GM19239 (cell line): ENCODE measurements around the gene TIMM44.

Experiments used
- DNase-seq: peaks from one replicate; pipeline ENCODE4 v3.0.0; 2011; ENCODE audit warnings: low spot score; ENCODE audit not compliant: insufficient read length
- FAIRE-seq: peaks from 2 replicates; lab custom pipeline; 2011; peaks lifted over from hg19 to GRCh38; lab: Jason Lieb, UNC

The TIMM44 gene

DNA sequence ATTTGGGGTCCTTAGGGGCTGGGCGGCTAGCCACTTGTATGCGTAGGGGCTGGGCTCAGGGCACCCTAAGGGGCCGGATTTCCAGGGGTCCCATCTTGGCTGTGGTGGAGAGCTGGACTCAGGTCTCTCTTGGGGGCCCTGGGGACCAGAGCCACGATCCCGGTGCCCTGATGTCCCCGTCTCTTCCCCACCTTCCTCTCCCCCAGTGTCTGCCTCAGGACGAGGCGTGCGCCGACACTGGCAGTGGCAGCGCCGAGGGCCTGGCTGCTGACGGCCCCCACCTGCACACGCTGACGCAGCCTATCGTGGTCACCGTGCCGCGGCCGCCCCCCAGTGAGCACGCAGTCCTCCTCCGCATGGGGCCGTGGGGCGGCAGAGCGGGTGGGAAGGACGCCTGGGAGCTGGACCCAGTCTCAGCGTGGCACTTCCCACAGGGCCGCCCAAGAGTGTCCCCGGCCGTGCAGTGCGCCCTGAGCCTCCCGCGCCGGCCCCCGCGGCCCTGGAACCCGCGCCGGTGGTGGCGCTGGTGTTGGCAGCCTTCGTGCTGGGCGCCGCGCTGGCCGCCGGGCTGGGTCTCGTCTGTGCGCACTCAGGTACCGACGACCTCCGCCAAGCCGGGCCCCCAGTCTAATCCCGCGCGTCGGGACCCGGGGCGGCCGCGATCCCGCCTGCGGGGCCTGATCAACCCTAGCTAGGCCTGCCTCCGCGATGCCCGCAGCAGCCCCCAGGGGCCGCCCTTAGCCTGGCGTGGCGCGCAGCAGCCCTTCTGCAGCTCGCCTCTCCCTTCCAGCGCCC is 26.0 kb downstream of the TIMM44 start:
- DNase-seq (peak; percentile 78), FAIRE-seq (no peak)

- DNase-seq (no peak), FAIRE-seq (no peak)
Observed at GRCh38 chr19:7916955-7917266, 26.6 kb downstream of the TIMM44 start.

- DNase-seq (no peak), FAIRE-seq (no peak)
Observed at GRCh38 chr19:7916103-7916954, 27.1 kb downstream of the TIMM44 start.

DNA sequence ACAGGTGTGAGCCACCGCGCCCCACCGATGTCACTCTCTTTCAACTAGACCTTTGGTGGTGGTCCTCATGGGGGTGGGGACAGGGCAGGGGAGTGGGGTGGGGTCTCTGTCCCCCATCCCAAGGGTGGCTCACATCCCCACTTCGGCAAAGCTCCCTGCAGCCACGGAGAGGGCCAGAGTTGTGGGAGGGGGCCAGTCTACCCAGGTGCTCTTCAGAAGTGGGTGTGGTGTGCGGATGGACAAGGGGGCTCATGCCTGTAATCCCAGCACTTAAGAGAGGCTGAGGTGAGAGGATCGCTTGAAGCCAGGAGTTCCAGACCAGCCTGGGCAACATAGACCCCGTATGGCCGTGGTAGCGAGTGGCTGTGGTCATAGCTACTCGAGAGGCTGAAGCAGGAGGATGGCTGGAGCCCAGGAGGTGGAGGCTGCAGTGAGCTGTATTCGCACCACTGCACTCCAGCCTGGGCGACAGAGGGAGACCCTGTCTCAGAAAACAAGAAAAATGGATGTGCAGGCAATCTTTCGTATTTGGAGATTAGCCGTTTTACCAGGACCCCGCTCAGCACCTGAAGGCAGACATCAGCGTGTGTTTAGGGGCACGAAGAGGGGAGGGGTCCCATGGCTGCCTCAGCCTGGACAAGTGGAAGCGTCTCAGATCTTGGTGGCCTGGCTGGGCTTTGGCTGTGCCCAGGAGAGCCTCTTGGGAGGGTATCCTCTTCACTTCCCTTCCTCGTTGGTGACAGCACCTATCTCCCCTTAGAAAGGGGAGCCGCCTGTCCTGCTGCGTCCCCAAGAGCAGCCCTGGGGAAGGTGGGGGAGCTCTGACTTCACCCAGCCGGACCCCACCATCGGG is 28.0 kb downstream of the TIMM44 start:
- FAIRE-seq (no peak), DNase-seq (no peak)

- DNase-seq (no peak), FAIRE-seq (no peak)
Observed at GRCh38 chr19:7914598-7915045, 28.8 kb downstream of the TIMM44 start, which contains the start of gene TGFBR3L. Gene TGFBR3L (plus strand): TSS chr19:7914830.

- FAIRE-seq, result no peak
- no peak for DNase-seq
Observed at GRCh38 chr19:7914099-7914498, 29.4 kb downstream of the TIMM44 start.

DNA sequence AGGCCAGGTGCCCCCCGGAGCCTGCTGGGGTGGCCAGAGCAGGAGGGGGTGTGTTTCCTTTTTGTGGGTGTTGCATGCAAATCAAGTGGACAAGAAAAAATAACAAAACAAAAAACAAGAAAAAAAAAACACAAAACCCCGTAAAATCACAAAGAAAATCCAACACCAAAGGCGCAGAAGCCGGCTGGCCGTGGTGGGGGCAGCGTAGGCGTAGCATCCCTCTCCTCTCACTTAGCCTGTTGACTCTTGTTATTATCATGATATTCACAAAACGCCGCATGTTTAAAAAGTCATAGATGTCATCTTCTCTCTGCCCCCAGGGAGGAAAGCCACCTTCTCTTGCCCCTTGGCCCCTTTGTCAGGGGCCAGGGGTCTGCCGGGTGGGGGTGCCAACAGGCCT is 29.8 kb downstream of the TIMM44 start:
- FAIRE-seq (no peak), DNase-seq (no peak)

DNA sequence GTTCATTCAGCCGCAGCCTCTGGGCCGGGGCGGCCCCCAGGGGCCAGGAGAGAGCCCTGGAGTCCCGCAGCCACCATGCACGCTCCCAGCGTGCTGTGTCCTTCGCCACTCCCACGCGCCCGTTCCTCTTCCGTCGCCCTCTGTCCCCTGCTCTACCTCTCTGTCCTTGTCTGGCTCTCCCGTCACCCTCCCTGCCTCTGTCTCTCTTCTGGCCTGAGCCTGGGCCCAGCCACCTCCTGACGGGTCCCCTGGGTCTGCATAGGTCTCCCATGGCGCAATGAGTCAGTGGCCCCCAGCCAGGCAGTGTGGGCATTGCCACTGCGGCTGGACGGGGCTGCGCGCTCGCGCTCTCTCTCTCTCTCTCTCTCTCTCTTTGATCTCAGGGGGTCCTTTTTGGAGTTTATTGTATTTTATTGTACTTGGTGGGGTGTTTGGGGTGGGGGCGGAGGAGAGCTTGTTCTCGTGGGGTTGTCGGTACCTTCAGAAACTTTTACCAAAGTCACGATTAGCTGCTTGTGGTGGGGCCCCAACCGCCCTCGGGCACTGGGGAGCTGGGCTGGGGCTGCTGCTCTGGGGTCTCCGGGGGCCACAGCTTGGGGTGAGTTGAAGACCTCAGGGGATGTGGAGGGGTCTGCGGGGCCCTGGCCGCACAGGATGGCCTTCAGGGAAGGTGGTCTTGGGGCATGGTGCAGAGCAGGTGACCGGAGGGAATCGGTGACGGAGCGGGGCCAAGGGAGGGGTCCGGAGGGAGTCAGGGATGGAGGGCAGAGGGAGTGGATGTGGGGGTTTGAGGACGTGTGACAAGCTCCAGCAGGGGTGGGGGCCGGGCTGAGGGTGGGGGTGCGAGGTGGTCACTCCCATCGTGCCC is 30.5 kb downstream of the TIMM44 start:
- FAIRE-seq (no peak), DNase-seq (no peak)

GRCh38 chr19:7912144-7912696 is 31.2 kb downstream of the TIMM44 start:
- DNase-seq (no peak), FAIRE-seq (no peak)

DNA sequence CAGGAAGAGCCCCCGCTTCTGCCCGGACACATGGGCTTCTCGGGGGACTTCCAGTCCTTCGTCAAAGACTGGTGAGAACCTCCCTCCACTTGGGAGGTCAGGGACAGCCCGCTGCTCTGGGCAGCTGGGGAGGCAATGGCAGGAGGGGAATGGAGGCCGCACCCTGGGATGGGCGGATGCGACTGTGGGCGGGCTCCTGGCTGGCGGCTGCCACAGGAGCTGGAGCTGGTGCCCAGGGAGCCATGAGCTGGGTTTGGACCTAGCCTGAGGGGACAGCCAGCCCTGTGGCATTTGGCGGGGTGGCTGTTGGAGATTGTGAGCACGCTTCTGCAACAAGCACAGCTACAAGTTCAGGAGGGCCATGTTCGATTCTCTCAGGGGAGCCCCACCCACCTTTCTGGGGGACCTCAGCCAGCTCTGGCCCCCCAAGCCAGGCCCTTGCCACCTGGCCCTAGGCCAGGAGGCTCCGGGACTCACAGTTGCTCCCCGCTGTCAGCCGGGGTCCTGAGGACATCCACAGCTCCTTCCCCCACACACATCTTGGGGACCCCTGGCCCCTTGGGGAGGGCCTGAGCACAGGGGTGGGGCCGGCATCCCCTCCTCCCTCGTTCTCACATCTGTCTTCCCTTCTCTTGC is 31.8 kb downstream of the TIMM44 start:
- no peak for FAIRE-seq
- no peak for DNase-seq

- no peak for DNase-seq
- no peak for FAIRE-seq
Observed at GRCh38 chr19:7910321-7911161, 32.9 kb downstream of the TIMM44 start.

DNA sequence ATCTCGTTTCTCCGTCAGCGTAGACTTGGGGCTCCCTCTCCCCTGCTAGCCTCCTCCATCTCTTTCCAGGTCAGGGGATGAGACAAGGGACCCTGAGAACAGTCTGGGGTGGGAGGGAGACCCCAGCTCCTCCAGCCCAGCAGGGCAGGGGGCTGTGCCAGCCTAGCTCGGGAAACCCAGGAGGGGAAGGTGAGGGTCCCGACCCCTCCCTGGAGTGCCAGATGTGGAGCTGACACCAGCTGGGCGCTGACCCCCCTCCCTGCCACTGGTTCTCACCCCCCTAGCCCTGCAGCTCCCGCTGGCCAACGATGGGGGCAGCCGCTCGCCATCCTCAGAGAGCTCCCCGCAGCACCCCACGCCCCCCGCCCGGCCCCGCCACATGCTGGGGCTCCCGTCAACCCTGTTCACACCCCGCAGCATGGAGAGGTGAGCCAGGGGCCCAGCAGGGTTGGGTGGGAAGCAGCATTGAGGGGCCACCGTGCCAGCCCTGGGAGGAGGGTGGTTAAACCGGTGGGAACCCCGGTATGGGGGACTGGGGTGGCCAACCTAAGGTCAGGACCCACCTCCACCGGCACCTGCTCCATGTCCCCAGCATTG is 33.9 kb downstream of the TIMM44 start:
- DNase-seq (no peak), FAIRE-seq (no peak)

GRCh38 chr19:7908742-7909461 is 34.6 kb downstream of the TIMM44 start:
- no peak for DNase-seq
- no peak for FAIRE-seq

DNA sequence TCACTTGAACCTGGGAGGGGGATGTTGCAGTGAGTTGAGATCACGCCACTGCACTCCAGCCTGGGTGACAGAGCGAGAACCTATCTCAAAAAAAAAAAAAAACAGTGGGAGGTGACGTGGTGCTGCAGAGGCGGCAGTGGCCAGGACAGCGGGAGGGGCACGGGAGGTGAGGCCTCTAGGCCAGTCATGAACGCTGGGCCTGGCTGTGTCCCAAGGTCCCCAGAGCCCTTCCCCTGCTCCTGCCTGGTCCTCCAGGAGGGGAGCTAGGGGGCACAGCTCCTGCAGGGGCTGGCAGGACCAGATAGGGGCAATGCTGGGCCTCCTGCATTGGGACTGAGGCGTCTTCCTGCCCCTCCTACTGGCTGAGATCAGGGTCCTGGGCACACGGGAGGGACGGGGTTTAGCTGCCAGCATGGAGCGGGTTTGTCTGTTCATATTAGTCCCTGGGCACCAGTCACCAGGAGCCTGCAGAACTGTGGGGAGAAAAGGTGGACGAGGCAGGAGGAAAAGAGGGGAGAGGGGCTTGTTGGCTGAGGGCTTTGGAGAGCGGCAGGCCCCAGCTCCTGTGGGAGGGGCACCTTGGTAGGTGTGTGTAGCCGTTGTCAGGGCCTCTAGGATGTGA is 35.3 kb downstream of the TIMM44 start:
- DNase-seq, result no peak
- no peak for FAIRE-seq

DNA sequence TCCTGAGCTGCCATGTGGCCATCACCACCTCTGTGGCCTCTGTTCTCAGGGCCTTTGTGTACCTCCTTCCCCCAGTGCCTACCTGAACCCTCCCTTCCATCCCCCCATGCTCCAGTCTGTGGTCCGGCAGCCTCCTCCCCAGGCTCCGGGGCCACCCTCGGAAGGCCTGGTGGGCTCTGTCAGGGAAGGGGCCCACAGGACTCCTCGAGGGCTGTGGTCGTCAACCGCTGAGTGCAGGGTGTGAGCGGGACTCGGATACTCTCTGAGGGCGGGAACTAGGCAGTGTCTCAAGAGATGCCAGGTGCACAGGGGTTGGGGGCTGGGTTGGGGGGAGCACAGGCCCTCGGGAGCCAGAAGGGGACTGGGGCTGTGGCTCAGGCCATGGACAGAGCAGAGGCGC is 35.9 kb downstream of the TIMM44 start:
- FAIRE-seq (no peak), DNase-seq (no peak)

DNA sequence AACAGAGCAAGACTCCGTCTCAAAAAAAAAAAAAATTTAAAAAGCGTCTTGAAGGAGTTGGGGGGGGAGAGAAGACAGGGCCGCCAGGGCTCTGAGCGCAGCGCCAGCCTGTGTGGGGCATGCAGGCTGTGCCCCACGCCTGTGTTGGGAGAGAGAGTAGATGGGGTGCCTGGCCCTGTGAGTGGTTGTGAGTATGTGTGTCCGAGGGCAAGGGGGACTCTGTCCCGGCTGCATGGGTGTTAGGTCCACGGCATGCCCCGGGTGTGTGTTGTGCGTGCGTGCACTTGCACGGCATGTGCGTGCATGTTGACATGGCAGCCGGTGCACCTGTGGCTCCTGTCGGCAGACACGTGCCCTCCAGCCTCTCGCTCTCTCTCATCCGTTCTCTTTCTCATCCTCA is 36.3 kb downstream of the TIMM44 start:
- no peak for DNase-seq
- FAIRE-seq, result no peak

DNA sequence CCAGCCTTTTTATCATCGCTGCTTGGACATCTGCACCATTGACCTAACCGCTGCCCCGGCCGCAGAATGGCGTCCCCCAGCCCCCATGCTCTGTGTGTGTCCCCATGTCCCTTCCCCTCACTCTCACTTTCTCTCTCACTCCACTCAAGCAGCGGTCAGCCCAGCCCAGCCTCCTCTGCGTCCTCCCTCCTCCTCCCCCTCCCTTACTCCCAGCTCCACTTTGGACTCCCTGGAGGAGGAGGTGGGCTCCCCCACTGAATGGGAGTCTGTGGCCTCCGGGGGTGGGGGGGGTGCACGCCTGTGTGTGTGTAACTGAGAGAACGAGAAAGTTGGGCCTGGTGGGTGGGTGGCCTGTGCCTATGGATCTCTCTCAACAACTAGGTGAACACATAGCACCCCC is 37.6 kb downstream of the TIMM44 start:
- DNase-seq, result no peak
- FAIRE-seq, result no peak
